Left renal pelvis (tissue), 4 donors: ENCODE measurements around the gene CIC. TPM values are rescaled to one million over a fixed set of nuclear protein-coding genes. Genes with fewer than 3 reads are reported as not detected.

ENCODE experiments used
- DNase-seq, 4 donors: peaks; one replicate each; pipeline ENCODE4 v3.0.0-alpha.2; 2013; ENCODE audit warnings: low read depth in 4 of 4, low spot score in 3 of 4
- polyA plus RNA-seq, 4 donors: library from polyadenylated mRNA; unstranded; fragments of 120-200 nt; gene quantifications; one replicate each; pipeline ENCODE4 v1.2.1, GENCODE V29; 2013; ENCODE audit not compliant: insufficient read length in 4 of 4

The CIC gene
- polyA plus RNA-seq = 10 to 100 TPM; 42.7 to 74.0 (median 54.3) TPM

DNA sequence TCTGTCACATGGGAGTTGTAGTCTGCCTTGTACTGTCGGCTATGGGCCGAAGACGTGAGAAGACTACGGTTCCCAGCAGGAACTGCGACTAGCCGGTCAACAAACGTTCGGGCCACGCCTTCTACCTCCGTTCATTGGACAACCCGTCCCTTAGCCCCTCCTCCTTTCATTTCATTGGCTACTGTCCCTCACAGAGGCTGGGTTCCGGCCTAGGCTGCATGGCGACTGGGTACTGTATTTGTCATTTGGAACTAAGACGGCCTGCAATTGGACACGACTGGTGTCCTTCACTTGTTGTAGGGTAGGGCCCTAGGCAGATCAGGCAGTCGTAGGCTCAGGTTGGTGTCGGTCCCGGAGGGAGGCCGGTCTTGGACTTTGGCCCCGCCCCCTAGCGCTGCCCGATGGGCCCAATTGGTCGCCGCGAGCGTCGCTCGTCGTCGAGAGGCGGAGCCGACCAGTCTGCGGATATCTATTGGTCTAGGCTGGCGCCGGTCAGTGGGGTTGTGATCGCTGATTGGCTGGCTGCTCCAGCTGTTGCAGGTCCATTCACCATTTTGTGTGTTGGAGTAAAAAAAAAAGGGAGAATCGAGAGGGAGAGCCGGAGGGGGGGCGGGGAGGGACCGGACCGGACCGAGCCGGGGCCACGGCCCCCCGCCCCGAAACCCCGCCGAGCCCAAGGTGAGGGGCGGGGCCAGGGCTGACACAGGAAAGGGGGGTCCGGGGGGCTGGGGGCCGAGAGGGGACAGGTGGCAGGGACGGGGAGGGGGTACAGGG, at the start of gene CIC:
Gene CIC (plus strand): TSS at position 549 of the 774 bp plus-strand sequence. CDS start 2,532 bp downstream, outside the sequence.
- DNase-seq = peak; percentile 100

DNA sequence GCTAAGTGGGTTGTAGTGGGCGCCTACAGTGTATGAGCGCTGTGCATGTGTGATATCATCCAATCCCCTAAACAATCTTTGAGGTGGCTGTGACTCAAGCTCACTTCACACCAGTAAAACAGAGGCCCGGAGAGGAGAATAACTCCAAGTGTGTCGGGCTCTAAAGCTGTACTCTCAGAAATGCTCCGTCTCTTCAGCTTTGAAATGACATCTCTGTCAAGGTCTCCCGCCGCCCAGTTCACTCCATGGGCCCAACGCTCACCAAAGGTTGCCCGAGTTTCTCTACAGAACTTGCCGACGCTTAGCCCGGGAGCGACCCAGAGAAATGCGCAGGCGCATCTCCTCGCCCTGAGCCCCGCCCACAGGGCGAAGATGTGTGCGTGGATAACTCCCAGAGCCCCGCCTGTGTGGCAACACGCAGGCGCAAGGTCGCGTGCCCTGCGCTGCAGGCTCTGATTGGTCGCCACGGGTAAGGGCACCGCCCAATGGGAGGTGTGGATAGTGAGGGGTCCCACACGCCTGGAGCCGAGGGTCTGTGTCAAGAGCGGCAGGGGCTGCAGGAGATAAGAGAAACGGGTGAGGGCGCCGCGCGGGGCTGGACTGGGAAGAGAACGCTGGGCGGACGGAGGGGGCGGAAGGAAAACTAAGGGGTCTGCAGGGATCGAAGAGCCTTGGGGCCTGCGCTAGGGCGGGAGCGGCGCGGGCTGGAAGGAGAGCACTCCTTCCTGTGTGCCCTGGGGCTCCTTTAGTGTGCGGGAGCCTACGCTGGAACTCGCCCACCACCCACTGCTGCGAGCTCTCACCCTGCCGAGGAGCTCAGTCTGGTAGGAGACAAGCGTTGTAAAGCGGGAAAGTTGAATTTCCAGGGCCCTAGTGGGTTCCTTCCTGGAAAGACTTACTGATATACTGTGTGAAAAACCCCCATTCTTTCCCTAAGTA, 49.0 kb upstream of the CIC start, which contains the start of gene ZNF526:
Gene ZNF526 (plus strand): TSS at position 501 of the 939 bp plus-strand sequence. CDS start 4,092 bp downstream, outside the sequence.
- DNase-seq = peak; percentile 94 to 95 (median 95)

DNA sequence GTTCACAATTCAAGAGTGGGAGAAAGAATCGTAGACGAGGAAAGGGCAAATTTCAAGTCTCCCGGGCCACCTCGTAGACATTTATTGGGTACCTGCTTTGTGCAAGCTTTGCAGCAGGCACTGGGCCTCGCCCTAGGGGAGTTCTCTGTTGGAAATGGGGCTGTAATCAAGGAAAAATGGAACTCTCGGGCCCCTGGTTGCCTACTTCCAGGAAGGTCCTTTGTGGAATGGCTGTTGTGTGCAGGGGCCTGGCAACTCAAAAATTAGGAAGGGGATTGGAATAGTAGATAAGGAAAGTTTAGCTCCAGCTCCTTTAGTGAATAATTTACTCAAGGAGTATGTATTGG, 48.3 kb upstream of the CIC start:
- DNase-seq = no peak

DNA sequence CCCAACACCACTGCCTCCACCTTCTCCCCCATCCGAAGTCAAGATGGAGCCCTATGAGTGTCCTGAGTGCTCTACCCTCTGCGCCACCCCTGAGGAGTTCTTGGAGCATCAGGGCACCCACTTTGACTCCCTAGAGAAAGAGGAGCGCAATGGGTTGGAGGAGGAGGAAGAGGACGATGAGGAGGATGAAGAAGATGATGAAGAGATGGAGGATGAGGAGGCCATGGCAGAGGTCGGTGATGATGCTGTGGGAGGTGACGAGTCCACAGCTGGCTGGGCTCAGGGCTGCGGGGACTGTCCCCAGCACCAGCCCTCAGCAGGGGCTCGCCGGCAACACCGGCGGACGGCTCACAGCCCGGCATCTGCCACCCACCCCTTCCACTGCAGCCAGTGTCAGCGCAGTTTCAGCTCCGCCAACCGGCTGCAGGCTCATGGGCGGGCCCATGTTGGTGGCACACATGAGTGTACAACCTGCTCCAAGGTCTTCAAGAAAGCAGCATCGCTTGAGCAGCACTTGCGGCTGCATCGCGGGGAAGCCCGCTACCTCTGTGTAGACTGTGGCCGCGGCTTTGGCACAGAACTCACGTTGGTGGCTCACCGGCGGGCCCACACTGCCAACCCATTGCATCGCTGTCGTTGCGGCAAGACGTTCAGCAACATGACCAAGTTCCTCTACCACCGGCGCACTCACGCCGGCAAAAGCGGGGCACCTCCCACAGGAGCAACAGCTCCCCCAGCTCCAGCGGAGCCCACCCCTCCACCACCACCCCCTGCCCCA, 43.9 kb upstream of the CIC start:
- DNase-seq = no peak

DNA sequence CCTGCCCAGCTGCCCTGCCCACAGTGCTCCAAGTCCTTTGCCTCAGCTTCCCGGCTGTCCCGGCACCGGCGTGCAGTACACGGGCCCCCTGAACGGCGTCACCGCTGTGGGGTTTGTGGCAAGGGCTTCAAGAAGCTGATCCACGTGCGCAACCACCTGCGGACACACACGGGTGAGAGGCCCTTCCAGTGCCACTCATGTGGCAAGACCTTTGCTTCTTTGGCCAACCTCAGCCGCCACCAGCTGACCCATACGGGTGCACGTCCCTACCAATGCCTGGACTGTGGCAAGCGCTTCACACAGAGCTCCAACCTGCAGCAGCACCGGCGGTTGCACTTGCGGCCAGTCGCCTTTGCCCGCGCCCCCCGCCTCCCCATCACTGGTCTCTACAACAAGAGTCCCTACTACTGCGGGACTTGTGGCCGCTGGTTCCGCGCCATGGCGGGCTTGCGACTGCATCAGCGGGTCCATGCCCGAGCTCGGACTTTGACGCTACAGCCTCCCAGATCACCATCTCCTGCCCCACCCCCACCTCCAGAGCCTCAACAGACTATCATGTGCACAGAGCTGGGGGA, 43.2 kb upstream of the CIC start:
- DNase-seq = no peak

DNA sequence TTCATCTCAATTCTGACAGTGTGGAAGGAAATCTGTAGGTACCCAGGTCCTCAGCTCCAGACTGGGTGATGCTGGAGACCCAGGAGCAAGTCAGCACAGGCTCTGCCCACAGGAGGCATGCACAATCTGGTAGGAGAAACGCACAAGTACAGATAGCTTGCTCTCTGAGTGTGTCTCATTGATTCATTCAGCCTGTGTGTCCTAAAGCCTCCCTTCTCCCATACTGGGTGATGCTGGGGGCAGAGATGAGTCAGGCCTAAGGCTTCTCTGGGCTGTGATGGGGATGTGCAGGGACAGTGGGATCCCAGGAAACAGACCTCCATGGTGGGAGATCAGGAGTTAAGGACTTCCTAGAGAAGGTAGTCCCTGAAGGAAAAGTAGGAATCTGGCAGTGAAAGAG, 42.2 kb upstream of the CIC start:
- no peak for DNase-seq

DNA sequence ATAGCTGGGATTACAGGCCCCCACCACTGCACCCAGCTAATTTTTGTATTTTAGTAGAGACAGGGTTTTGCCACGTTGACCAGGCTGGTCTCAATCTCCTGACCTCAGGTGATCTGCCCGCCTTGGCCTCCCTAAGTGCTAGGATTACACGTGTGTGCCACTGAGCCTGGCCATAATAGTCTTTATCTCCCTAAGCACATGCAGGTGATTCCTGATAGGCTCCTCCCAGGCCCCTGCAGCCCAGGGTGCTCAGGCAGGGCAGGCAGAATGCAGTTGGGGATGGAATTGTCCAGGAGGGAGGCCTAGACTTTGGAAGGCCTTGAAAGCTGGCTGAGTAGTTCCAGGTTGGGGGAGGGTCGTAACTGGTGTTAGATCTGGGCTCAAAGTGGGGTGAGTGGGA, 40.4 kb upstream of the CIC start:
- no peak for DNase-seq

DNA sequence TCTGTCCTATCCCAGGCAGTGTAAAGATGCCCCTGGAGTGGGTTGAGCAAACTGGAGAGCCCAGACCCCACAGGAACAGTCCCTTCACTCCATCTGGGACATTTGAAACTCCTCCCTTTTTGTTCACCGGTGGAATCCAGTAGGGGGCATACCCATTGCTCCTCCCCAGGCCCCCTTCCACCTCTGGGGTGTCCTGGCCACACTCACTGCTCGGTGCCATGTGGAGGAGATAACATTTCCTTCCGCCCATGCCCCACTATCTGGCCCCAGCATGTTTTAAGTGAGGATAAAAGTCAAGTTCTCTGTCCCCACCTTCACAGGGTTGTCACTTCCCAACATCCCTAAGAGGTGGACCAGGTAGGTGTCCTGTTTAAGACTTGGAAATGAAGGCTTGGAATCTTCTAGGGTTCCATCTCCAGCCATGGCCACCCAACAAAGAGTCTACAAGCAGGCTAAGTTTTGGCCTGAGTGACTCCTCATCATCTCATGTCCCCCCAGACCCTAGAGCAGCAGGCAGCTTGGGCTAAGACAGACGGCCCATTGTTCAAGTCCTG, 39.7 kb upstream of the CIC start:
- DNase-seq = no peak

DNA sequence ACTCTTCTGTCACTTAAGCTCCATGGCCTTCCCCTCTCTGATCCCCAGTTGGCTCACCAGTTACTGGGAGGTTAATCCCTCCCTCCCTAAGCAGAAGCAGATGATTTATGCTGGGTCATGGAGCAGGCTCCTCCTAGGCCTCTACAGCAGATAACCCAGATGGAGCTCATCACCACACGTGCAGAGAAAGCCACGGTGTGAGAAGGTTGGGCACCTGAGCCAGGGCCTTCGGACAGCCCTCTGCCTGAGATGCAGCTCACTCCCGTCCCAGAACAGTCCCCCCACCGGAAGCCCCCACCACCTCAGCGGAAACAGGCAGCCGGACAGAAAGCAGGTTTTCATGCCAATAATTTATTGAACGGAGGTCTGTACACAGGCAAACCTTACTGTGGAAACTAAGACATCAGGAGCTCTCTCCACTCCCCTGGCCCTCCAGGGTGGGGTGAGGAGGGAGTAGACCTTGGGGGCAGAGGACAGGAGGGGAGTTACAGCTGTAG, 39.1 kb upstream of the CIC start:
- no peak for DNase-seq

DNA sequence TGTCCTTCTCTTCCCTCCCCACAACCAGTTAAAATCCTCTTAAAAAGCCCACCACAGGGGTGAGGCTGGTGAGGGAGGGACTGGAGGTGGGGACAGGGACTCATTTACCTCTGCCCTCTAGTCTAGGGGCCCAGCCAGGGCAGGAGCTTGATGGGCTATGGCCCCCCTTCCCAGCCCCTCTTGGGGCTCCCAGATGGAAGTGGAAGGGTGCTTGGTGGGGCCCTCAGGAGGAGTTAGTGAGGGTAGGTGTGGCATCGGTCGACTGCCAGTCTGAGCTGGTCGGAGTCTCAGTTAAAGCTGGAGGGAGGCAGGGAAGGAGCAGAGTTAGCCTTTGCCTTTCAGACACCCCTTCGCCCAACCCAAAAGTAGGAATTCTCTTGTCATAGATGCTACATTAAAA, 38.5 kb upstream of the CIC start:
- DNase-seq = no peak

DNA sequence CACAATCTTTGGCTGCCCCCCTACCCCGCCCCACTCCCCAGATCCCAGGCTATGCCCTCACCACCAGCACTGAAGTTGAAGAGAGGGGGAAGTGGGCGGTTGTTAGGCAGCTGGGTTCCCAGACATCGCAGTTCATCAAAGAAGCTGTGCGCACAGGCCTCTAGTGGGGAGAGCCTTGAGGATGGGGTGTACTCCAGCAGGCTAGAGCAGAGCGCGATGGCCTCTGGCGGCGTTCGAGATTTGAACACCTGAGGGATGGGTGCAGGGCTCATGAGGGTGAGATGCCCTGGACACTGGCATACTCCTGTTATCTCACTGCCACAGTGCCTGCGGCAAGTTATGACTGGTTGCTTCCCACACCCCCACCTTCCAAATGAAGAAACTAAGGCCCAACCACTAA, 36.6 kb upstream of the CIC start:
- DNase-seq = no peak

DNA sequence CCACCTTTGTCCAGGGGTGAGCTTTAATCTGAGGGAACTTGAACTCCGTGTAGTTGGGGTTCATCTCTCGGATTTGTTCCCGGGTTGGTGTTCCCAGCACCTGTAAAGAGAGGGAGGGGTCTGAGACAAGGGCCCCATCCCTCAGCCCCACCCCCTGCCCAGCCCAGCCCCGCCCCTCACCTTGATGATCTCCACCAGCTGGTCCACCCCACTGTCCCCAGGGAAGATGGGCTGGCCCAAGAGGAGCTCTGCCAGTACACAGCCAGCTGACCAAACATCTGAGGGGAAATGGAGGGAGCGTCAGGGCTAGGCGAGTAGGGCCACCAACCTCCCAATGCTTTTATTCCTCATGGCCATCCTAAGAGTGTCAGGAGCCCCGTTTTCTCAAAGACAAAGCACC, 35.9 kb upstream of the CIC start:
- DNase-seq = no peak

DNA sequence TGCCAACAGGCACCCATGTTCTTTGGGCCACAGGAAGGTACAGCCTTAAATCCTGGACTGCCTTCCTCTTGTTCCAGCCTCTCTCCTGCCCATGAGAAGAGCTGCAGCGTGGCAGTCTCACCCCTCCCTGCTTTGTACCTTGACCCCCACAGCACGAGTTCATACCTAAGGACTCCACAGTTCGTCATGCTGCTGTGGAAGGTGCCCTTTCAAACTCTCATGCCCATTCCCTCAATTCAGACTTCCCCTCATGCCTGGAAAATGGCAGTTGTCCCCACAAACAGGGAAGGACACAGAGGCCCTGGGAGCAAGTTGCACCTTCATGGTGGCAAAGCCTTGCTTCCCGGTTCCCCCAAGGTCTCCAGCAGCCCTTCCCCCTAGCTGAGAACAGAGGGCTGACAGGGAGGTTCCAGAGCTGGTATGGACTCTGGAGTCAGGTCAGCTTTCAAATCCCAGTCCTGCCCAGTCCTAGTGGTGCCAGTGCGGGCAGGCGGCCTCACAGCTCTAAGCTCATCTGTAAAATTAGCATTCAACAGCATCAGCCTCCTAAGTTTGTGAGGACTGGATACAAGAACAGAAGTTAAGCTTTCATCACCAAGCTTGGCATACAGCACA, 35.3 kb upstream of the CIC start:
- DNase-seq = no peak

DNA sequence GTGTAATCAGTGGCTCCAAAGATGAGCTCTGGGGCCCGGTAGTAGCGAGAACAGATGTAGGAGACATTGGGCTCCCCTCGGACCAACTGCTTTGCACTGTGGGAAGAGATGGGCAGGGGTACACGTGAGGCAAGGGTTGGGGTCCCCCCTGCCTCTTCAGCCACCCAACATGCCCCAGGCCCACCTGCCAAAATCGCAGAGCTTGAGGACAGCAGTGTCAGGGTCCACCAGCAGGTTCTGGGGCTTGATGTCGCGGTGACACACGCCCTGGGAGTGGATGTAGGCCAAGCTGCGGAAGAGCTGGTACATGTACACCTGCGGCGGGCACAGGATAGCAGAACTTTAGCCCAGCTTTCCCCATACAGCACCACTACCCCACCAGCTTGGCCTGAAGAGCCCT, 34.7 kb upstream of the CIC start:
- DNase-seq = no peak

DNA sequence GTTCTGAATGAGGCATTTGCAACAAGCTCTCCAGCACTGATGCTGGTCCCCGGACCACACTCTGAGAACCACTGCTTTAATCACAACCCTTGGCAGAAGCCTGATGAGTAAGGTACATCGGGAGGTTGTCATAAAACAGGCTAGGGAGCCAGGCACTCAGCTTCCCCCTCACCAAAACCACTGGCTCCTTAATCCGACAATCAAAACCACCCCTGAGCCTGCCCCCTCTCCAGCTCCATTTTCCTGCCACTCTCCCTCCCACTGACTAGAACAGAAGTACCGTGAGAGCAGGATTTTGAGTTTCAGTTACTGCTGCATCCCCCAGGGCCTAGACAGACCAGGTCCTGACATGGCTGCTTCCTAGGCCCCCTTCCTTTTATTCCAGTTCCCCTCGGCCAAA, 33.9 kb upstream of the CIC start:
- no peak for DNase-seq

DNA sequence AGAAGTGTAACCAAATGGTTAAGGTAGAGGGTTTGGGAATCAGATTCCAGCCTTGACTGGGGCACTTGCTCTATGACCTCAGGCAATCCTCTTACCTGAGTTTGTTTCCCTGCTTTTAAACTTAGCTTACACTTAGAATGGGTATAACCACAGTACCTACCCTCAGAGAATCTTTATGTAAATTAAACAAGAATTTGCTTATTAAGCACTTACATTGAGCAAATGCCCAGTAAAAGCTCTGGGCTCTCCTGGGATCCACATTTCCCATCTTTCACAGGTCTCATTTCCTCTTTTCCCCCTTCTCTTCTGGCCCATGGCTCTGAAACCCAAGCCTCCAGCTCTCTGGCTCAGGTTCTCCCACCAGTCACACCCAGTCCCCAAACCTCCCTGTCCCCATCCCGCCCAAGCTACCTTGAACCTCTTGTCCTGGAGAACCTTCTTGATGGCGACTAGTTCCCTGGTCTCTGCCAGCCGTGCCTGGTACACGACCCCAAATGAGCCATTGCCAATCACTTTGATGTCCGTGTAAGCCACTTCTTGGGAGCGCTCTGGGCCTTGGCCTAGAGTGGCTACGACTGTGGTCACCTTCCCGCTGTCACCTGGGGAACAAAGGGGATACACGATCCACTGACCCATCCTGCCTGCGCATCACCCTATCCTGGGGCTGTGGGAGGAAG, 29.4 kb upstream of the CIC start:
- DNase-seq = no peak

DNA sequence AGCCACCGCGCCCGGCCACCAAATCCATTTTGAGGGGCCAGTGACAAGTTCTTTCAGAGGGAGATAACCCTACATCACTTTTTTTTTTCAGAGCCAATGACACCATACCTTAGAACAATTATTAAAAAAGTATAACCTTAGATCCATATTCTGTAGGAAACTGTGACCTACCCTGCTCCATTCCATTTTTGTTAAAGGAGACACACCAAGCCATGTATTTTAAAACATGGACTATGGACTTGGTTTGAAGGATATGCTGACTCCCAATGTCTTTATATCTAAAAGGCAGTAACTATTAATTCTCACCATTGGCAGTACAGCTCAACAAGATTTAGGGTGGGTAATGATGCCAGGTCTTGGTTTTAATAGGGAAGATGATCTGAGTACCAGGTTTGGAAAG, 27.8 kb upstream of the CIC start:
- DNase-seq = no peak

DNA sequence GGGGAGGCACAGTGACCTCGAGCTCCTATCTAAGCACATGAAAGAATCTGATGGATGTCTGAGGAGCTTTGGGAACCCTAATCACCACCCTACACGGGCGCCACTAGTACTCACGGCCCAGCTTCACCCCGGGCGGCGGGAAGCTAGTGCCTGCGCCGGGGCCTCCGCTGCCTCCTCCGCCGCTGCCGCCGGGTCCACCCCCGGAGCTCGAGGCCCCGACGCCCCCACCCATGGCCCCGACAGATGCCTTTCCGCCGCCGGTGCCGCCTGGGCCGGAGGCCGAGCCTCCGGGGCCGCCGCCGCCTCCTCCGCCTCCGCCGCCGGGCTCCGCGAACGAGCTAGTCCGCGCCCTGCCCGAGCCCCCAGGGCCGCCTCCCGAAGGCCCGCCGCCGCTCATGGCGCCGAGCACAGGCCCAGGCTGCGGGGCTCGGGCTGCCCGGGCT, 27.0 kb upstream of the CIC start:
- no peak for DNase-seq
